HepG2 (cell line): ENCODE data around the gene BSND. TPM values are rescaled to one million over a fixed set of nuclear protein-coding genes. Genes with fewer than 3 reads are reported as not detected.

ENCODE experiments used
- ATAC-seq: fragments of 200-7000 bp; cut with Tn5 transposase; 3 replicates; pipeline ENCODE4 v1.9.1; 2020; ENCODE audit warnings: mild to moderate bottlenecking, moderate library complexity
- BruUV-seq: library from RNA; stranded (reverse); fragments of 400-500 nt; replicated peaks from 2 replicates; lab custom pipeline; 2021; lab: Mats Ljungman, UMichigan
- CTCF ChIA-PET: fragments of 300-600 bp; formaldehyde crosslinking; extraction: SDS; loops from one replicate; lab custom pipeline; 2021; ENCODE audit warnings: low total read pairs, inconsistent platforms, low intra/inter-chr PET ratio; lab: Yijun Ruan, JAX
- POLR2A ChIA-PET: fragments of 350-600 bp; sonication (Branson Sonifier 250); formaldehyde crosslinking; loops from one replicate; lab custom pipeline; 2020; ENCODE audit warnings: antibody characterized with exemption, inconsistent platforms; lab: Yijun Ruan, JAX
- DNase-seq: peaks from one replicate; pipeline ENCODE4 v3.0.0-alpha.2; 2015; ENCODE audit warnings: low spot score
- FAIRE-seq: peaks from 3 replicates; lab custom pipeline; 2011; peaks lifted over from hg19 to GRCh38; lab: Jason Lieb, UNC
- H2AFZ ChIP-seq: one replicate; pipeline ENCODE4 v1.6.1; 2011; ENCODE audit warnings: low read length, inconsistent platforms
- H3K27ac ChIP-seq: fragments of 300-600 bp; 3 replicates; pipeline ENCODE4 v1.8.0; 2011; ENCODE audit warnings: mixed run types, mild to moderate bottlenecking, mixed read lengths, low read length, inconsistent platforms; ENCODE audit not compliant: insufficient read depth; ENCODE audit errors: extremely low read length
- H3K27me3 ChIP-seq, 2 experiments: fragments of 200-600 bp in 1 of 2; 2 replicates in 1 of 2; 3 replicates in 1 of 2; pipeline versions ENCODE4 v1.6.0 to v1.8.0; 2011; ENCODE audit warnings: low read length in 2 of 2, mild to moderate bottlenecking in 2 of 2, moderate library complexity in 2 of 2, inconsistent platforms in 1 of 2; ENCODE audit not compliant: insufficient read depth in 2 of 2, control insufficient read depth in 1 of 2
- H3K36me3 ChIP-seq, 2 experiments: fragments of 200-600 bp in 1 of 2; replicated peaks in 1 of 2; 2 replicates in 1 of 2; 3 replicates in 1 of 2; pipeline versions ENCODE4 v1.5.1 to v1.8.0; 2011; ENCODE audit warnings: low read length in 2 of 2, inconsistent platforms in 1 of 2; ENCODE audit not compliant: insufficient read depth in 2 of 2, control insufficient read depth in 1 of 2
- H3K4me1 ChIP-seq: 2 replicates; pipeline ENCODE4 v1.5.1; 2012; ENCODE audit warnings: low read length, inconsistent platforms; ENCODE audit not compliant: insufficient read depth
- H3K4me2 ChIP-seq: 2 replicates; pipeline ENCODE4 v1.6.0; 2011; ENCODE audit warnings: low read depth, low read length, inconsistent platforms
- H3K4me3 ChIP-seq, 3 experiments: fragments of 200-600 bp in 1 of 3; sonication (generic), shearing (Covaris generic) in 1 of 3; replicated peaks in 1 of 3; 2 replicates each; pipeline ENCODE4 v1.5.1; 2011 to 2016; ENCODE audit warnings: low read length in 3 of 3, inconsistent platforms in 2 of 3, low read depth in 2 of 3, mild to moderate bottlenecking in 2 of 3, control low read depth in 1 of 3, mixed read lengths in 1 of 3; ENCODE audit not compliant: insufficient read depth in 1 of 3
- H3K79me2 ChIP-seq: one replicate; pipeline ENCODE4 v1.6.1; 2011; ENCODE audit warnings: low read length, inconsistent platforms; ENCODE audit not compliant: insufficient read depth
- H3K9ac ChIP-seq: 2 replicates; pipeline ENCODE4 v1.6.0; 2011; ENCODE audit warnings: mild to moderate bottlenecking, low read depth, low read length, inconsistent platforms; ENCODE audit not compliant: insufficient read depth
- H3K9me3 ChIP-seq: 2 replicates; pipeline ENCODE4 v1.5.1; 2012; ENCODE audit warnings: mild to moderate bottlenecking, low read length
- H4K20me1 ChIP-seq: 2 replicates; pipeline ENCODE4 v1.6.0; 2011; ENCODE audit warnings: inconsistent platforms, mild to moderate bottlenecking, low read length, moderate library complexity; ENCODE audit not compliant: insufficient read depth
- AGO1 ChIP-seq: fragments of 200-400 bp; formaldehyde crosslinking; IDR thresholded peaks from 2 replicates; pipeline ENCODE4 v1.6.1; 2017; ENCODE audit warnings: mild to moderate bottlenecking, low read depth, low read length, moderate library complexity; ENCODE audit not compliant: poor library complexity, severe bottlenecking
- BCL6 ChIP-seq: IDR thresholded peaks from 2 replicates; pipeline ENCODE4 v1.6.1; 2016; ENCODE audit warnings: missing genetic modification reagents, missing compliant biosample characterization
- GMEB1 ChIP-seq: sonication (generic); formaldehyde crosslinking; IDR thresholded peaks from 2 replicates; pipeline ENCODE4 v1.5.1; 2020; ENCODE audit warnings: missing genetic modification reagents, mild to moderate bottlenecking, borderline replicate concordance
- HMGA1 ChIP-seq: sonication (generic); formaldehyde crosslinking; conservative IDR thresholded peaks from 2 replicates; pipeline ENCODE4 v1.4.0; 2020; ENCODE audit warnings: missing genetic modification reagents
- KDM3A ChIP-seq: IDR thresholded peaks from 2 replicates; pipeline ENCODE4 v1.6.1; 2018; ENCODE audit warnings: low read depth, missing compliant biosample characterization
- KDM5B ChIP-seq: sonication (generic); formaldehyde crosslinking; IDR thresholded peaks from 2 replicates; pipeline ENCODE4 v1.4.0; 2020; ENCODE audit warnings: missing genetic modification reagents, mild to moderate bottlenecking, borderline replicate concordance
- KLF6 ChIP-seq: IDR thresholded peaks from 2 replicates; pipeline ENCODE4 v1.8.0; 2016; ENCODE audit warnings: missing biosample characterization, missing genetic modification reagents
- KLF9 ChIP-seq: IDR thresholded peaks from 2 replicates; pipeline ENCODE4 v1.6.1; 2016; ENCODE audit warnings: low read depth
- NFKBIZ ChIP-seq: IDR thresholded peaks from 2 replicates; pipeline ENCODE4 v1.6.1; 2018; ENCODE audit warnings: missing genetic modification reagents, missing compliant biosample characterization
- PPARG ChIP-seq: conservative IDR thresholded peaks from 2 replicates; pipeline ENCODE4 v1.6.1; 2016; ENCODE audit warnings: missing biosample characterization, missing genetic modification reagents
- SP4 ChIP-seq: sonication (generic); formaldehyde crosslinking; IDR thresholded peaks from 2 replicates; pipeline ENCODE4 v1.8.1; 2023; ENCODE audit warnings: mild to moderate bottlenecking, missing genetic modification reagents
- TERF1 ChIP-seq: sonication (generic); formaldehyde crosslinking; IDR thresholded peaks from 2 replicates; pipeline ENCODE4 v1.8.0; 2022; ENCODE audit warnings: mild to moderate bottlenecking, missing genetic modification reagents, moderate library complexity
- ZNF709 ChIP-seq: sonication (generic); formaldehyde crosslinking; IDR thresholded peaks from 2 replicates; pipeline ENCODE4 v1.5.0; 2020; ENCODE audit warnings: mild to moderate bottlenecking, missing genetic modification reagents
- ZNF761 ChIP-seq: sonication (generic); formaldehyde crosslinking; conservative IDR thresholded peaks from 2 replicates; pipeline ENCODE4 v1.4.0; 2020; ENCODE audit warnings: mild to moderate bottlenecking, missing genetic modification reagents
- ZZZ3 ChIP-seq: sonication (generic); formaldehyde crosslinking; IDR thresholded peaks from 2 replicates; pipeline ENCODE4 v1.4.0; 2020; ENCODE audit warnings: missing genetic modification reagents, mild to moderate bottlenecking, borderline replicate concordance
- WGBS: methylation state at CpG from one replicate; pipeline ENCODE4 v1.1.6; 2017; ENCODE audit warnings: low lambda C conversion rate; 5-methylcytosine and 5-hydroxymethylcytosine counted together
- in situ Hi-C: cut with HindIII; loops from 2 replicates; pipeline ENCODE4 v1.10.0; 2017; ENCODE audit warnings: low pct_unique_long_range_greater_than_20kb; ENCODE audit not compliant: extremely low pct_ligation_motif_present
- intact Hi-C: fragments of 100-400 bp; cut with micrococcal nuclease; formaldehyde crosslinking; loops from one replicate; pipeline ENCODE4 v1.10.0; 2022; ENCODE audit not compliant: unreplicated experiment
- polyA plus RNA-seq, 8 experiments: library from polyadenylated mRNA; depleted of rRNA in 3 of 8; stranded (reverse) in 7 of 8; unstranded in 1 of 8; fragments of >200 nt; fragmentation: Illumina TruSeq in 4 of 8; extraction: Trizol in 4 of 8; gene quantifications; 2 replicates each; pipeline versions ENCODE4 v1.2.1 to v1.2.3, GENCODE V29; 2011 to 2016; ENCODE audit warnings: low read depth in 4 of 8, missing spikeins in 1 of 8, mixed read lengths in 1 of 8; ENCODE audit not compliant: insufficient read depth in 1 of 8
- total RNA-seq, 5 experiments: library from RNA; depleted of rRNA; stranded (reverse); fragments of >200 nt; fragmentation: Illumina TruSeq; extraction: Trizol; gene quantifications; 2 replicates each; pipeline ENCODE4 v1.2.3, GENCODE V29; 2016; ENCODE audit warnings: low read depth in 1 of 5
- TF ChIP-seq, protein P1 (sequence below): sonication (generic); formaldehyde crosslinking; IDR thresholded peaks from 2 replicates; pipeline ENCODE4 v1.5.1; 2020; ENCODE audit warnings: mild to moderate bottlenecking, moderate library complexity, missing genetic modification reagents
- TF ChIP-seq, protein P2 (sequence below): sonication (generic); formaldehyde crosslinking; conservative IDR thresholded peaks from 2 replicates; pipeline ENCODE4 v1.4.0; 2020; ENCODE audit warnings: missing genetic modification reagents

The BSND gene
- total and polyA plus RNA-seq, 2 of the 13 experiments (the other 11 are each of a cell fraction or from before 2014, with no cell fraction given), result not detected

DNA sequence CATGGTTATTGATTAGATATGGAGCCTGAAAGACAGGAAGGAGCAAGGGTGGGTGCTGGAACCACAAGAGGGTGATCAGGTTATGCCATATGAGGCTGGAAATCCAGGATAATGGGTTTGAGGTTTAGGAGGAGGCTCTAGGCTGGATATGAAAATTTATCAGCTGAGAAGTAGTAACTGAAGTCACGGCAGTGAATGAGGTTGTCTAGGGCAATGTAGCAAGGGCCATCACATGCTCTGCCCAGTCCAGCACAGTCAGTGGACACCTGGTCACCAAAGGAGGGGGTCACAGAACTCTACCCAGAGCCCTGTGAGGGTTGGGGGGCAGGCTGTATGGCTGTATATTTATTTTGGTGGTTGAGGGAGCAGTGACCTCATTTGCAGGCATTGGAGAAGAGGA, 28.9 kb upstream of the BSND start:
- Histone ChIP-seq H3K4me3 (no peak overlapping the region), H3K9ac (no peak overlapping the region), H3K27ac (no peak overlapping the region), H3K9me3 (no peaks in the 10 kb centered on the region), H3K4me2 (no peak overlapping the region), H4K20me1 (no peaks in the 10 kb centered on the region), H3K4me1 (no peaks in the 10 kb centered on the region), H3K79me2 (no peaks in the 10 kb centered on the region), H2AFZ (no peak overlapping the region), H3K27me3 (peaks cover 2 to 20% of the 10 kb centered on the region in 2 experiments; a peak in 2 of 5 replicates), H3K36me3 (no peaks in the 10 kb centered on the region)
- in situ Hi-C loops (no loop called here), intact Hi-C loops (no loop called here)
- ChIA-PET CTCF (no interaction called here), POLR2A (no interaction called here)
- TF ChIP-seq TERF1 (CRISPR knock-in tag) (no peak), ZNF709 (CRISPR knock-in tag) (no peak), KLF9 (CRISPR knock-in tag) (no peak), NFKBIZ (CRISPR knock-in tag) (no peak), BCL6 (no peak), KDM5B (CRISPR knock-in tag) (no peak), GMEB1 (CRISPR knock-in tag) (no peak), KLF6 (no peak), ZZZ3 (CRISPR knock-in tag) (no peak), PPARG (CRISPR knock-in tag) (no peak), AGO1 (no peak), HMGA1 (no peak), KDM3A (CRISPR knock-in tag) (no peak), ZNF761 (CRISPR knock-in tag) (no peak), SP4 (CRISPR knock-in tag) (no peak)
- TF ChIP-seq, protein P1, sequence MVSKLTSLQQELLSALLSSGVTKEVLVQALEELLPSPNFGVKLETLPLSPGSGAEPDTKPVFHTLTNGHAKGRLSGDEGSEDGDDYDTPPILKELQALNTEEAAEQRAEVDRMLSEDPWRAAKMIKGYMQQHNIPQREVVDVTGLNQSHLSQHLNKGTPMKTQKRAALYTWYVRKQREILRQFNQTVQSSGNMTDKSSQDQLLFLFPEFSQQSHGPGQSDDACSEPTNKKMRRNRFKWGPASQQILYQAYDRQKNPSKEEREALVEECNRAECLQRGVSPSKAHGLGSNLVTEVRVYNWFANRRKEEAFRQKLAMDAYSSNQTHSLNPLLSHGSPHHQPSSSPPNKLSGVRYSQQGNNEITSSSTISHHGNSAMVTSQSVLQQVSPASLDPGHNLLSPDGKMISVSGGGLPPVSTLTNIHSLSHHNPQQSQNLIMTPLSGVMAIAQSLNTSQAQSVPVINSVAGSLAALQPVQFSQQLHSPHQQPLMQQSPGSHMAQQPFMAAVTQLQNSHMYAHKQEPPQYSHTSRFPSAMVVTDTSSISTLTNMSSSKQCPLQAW (CRISPR knock-in tag), result no peak
- TF ChIP-seq, protein P2, sequence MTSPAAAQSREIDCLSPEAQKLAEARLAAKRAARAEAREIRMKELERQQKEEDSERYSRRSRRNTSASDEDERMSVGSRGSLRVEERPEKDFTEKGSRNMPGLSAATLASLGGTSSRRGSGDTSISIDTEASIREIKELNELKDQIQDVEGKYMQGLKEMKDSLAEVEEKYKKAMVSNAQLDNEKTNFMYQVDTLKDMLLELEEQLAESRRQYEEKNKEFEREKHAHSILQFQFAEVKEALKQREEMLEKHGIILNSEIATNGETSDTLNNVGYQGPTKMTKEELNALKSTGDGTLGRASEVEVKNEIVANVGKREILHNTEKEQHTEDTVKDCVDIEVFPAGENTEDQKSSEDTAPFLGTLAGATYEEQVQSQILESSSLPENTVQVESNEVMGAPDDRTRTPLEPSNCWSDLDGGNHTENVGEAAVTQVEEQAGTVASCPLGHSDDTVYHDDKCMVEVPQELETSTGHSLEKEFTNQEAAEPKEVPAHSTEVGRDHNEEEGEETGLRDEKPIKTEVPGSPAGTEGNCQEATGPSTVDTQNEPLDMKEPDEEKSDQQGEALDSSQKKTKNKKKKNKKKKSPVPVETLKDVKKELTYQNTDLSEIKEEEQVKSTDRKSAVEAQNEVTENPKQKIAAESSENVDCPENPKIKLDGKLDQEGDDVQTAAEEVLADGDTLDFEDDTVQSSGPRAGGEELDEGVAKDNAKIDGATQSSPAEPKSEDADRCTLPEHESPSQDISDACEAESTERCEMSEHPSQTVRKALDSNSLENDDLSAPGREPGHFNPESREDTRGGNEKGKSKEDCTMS (CRISPR knock-in tag), result no peak
- DNase-seq, result no peak
- no TSS peak for BruUV-seq
- FAIRE-seq, result no peak
- WGBS, result 20% methylated on average over 1 of the region's 1 CpG
- no peak for ATAC-seq
